IMR-90 (cell line): ENCODE results near the gene TTC9. TPM values are rescaled to one million over a fixed set of nuclear protein-coding genes. Genes with fewer than 3 reads are reported as not detected.

Experiments used
- ATAC-seq: fragments of 200-7000 bp; cut with Tn5 transposase; 2 replicates; pipeline ENCODE4 v1.9.1; 2020; ENCODE audit warnings: low read depth, mild to moderate bottlenecking, moderate library complexity
- BruUV-seq: library from RNA; stranded (reverse); fragments of 400-500 nt; replicated peaks from 2 replicates; lab custom pipeline; 2021; lab: Mats Ljungman, UMichigan
- CTCF ChIA-PET: fragments of 300-600 bp; formaldehyde crosslinking; extraction: SDS; loops from one replicate; lab custom pipeline; 2021; ENCODE audit warnings: antibody characterized with exemption; lab: Yijun Ruan, JAX
- POLR2A ChIA-PET: fragments of 300-600 bp; sonication (Branson Sonifier 250); formaldehyde crosslinking; loops from one replicate; lab custom pipeline; 2022; ENCODE audit warnings: antibody characterized with exemption; ENCODE audit not compliant: unreplicated experiment; lab: Charles Lee
- DNase-seq: peaks from one replicate; pipeline ENCODE4 v3.0.0; 2013
- H2AFZ ChIP-seq: replicated peaks from 2 replicates; pipeline ENCODE3; 2013; ENCODE audit warnings: low read length, mild to moderate bottlenecking; ENCODE audit not compliant: poor library complexity
- H2AK5ac ChIP-seq: 2 replicates; pipeline ENCODE4 v1.6.1; 2013; ENCODE audit warnings: low read depth, low read length, inconsistent platforms
- H2AK9ac ChIP-seq: replicated peaks from 2 replicates; pipeline ENCODE3; 2013; ENCODE audit warnings: mild to moderate bottlenecking, low read depth, low read length, moderate library complexity; ENCODE audit not compliant: poor library complexity
- H2BK120ac ChIP-seq: 2 replicates; pipeline ENCODE4 v1.6.1; 2013; ENCODE audit warnings: low read depth, low read length, inconsistent platforms
- H2BK15ac ChIP-seq: 3 replicates; pipeline ENCODE4 v1.6.1; 2013; ENCODE audit warnings: low read depth, low read length, inconsistent platforms
- H2BK20ac ChIP-seq: 2 replicates; pipeline ENCODE4 v1.6.1; 2013; ENCODE audit warnings: low read depth, mild to moderate bottlenecking, inconsistent platforms, low read length, moderate library complexity
- H2BK5ac ChIP-seq: 2 replicates; pipeline ENCODE4 v1.6.1; 2013; ENCODE audit warnings: mild to moderate bottlenecking, low read depth, low read length, inconsistent platforms; ENCODE audit not compliant: poor library complexity, severe bottlenecking
- H3K14ac ChIP-seq: replicated peaks from 2 replicates; pipeline ENCODE4 v1.6.1; 2013; ENCODE audit warnings: low read depth, low read length, inconsistent platforms
- H3K18ac ChIP-seq: 2 replicates; pipeline ENCODE4 v1.6.1; 2013; ENCODE audit warnings: low read depth, low read length, control low read depth
- H3K23ac ChIP-seq: 2 replicates; pipeline ENCODE4 v1.6.1; 2013; ENCODE audit warnings: low read depth, low read length, inconsistent platforms
- H3K27ac ChIP-seq: 2 replicates; pipeline ENCODE4 v1.5.1; 2013; ENCODE audit warnings: mild to moderate bottlenecking, control low read depth, low read length; ENCODE audit not compliant: insufficient read depth
- H3K27me3 ChIP-seq: 2 replicates; pipeline ENCODE4 v1.6.1; 2013; ENCODE audit warnings: low read length; ENCODE audit not compliant: control insufficient read depth, insufficient read depth
- H3K36me3 ChIP-seq: 2 replicates; pipeline ENCODE4 v1.6.1; 2013; ENCODE audit warnings: low read length, mixed read lengths; ENCODE audit not compliant: control insufficient read depth, insufficient read depth
- H3K4ac ChIP-seq: 2 replicates; pipeline ENCODE4 v1.6.1; 2013; ENCODE audit warnings: low read depth, low read length, inconsistent platforms
- H3K4me1 ChIP-seq: 2 replicates; pipeline ENCODE4 v1.6.1; 2013; ENCODE audit warnings: low read length, mixed read lengths; ENCODE audit not compliant: control insufficient read depth, insufficient read depth
- H3K4me2 ChIP-seq: 2 replicates; pipeline ENCODE4 v1.6.1; 2013; ENCODE audit warnings: low read depth, mild to moderate bottlenecking, control low read depth, low read length, moderate library complexity
- H3K4me3 ChIP-seq: 2 replicates; pipeline ENCODE4 v1.5.1; 2013; ENCODE audit warnings: low read depth, mild to moderate bottlenecking, control low read depth, low read length, moderate library complexity; ENCODE audit not compliant: insufficient read depth
- H3K56ac ChIP-seq: 2 replicates; pipeline ENCODE4 v1.6.1; 2013; ENCODE audit warnings: low read length, inconsistent platforms; ENCODE audit not compliant: insufficient read depth; ENCODE audit errors: extremely low read depth
- H3K79me1 ChIP-seq, 2 experiments: 2 replicates each; pipeline ENCODE4 v1.6.1; 2013; ENCODE audit warnings: low read length in 2 of 2, inconsistent platforms in 1 of 2, low read depth in 1 of 2
- H3K9ac ChIP-seq: 2 replicates; pipeline ENCODE4 v1.6.1; 2013; ENCODE audit warnings: low read depth, low read length, control low read depth
- H3K9me1 ChIP-seq: 2 replicates; pipeline ENCODE4 v1.6.1; 2013; ENCODE audit warnings: low read length, inconsistent platforms; ENCODE audit not compliant: insufficient read depth
- H3K9me3 ChIP-seq: 2 replicates; pipeline ENCODE4 v1.6.1; 2013; ENCODE audit warnings: low read length; ENCODE audit not compliant: control insufficient read depth, insufficient read depth
- H4K20me1 ChIP-seq: 2 replicates; pipeline ENCODE4 v1.6.1; 2013; ENCODE audit warnings: low read length, inconsistent platforms; ENCODE audit not compliant: insufficient read depth
- H4K5ac ChIP-seq: 2 replicates; pipeline ENCODE4 v1.6.1; 2013; ENCODE audit warnings: mild to moderate bottlenecking, low read depth, low read length, control low read depth
- H4K8ac ChIP-seq, 2 experiments: 2 replicates each; pipeline ENCODE4 v1.6.1; 2013; ENCODE audit warnings: low read depth in 2 of 2, low read length in 2 of 2, control low read depth in 1 of 2, inconsistent platforms in 1 of 2
- H4K91ac ChIP-seq: 2 replicates; pipeline ENCODE4 v1.6.1; 2013; ENCODE audit warnings: low read depth, low read length, inconsistent platforms; ENCODE audit not compliant: insufficient read depth
- CHD1 ChIP-seq: IDR thresholded peaks from 2 replicates; pipeline ENCODE4 v1.6.1; 2012; ENCODE audit warnings: low read depth, low read length, improper control_type of control experiment
- MAZ ChIP-seq: IDR thresholded peaks from 2 replicates; pipeline ENCODE4 v1.6.1; 2012; ENCODE audit warnings: low read depth, mild to moderate bottlenecking, low read length, improper control_type of control experiment, moderate library complexity, borderline replicate concordance
- MXI1 ChIP-seq: IDR thresholded peaks from 2 replicates; pipeline ENCODE4 v1.6.1; 2012; ENCODE audit warnings: low read depth, mild to moderate bottlenecking, low read length, moderate library complexity, borderline replicate concordance
- NFE2L2 ChIP-seq: fragments of 150-350 bp; IDR thresholded peaks from 2 replicates; pipeline ENCODE4 v1.6.1; 2016; ENCODE audit warnings: low read depth, mild to moderate bottlenecking, low read length
- POLR2A ChIP-seq: IDR thresholded peaks from 2 replicates; pipeline ENCODE4 v1.6.1; 2012; ENCODE audit warnings: mild to moderate bottlenecking, low read depth, low read length
- WGBS, 2 experiments: methylation state at CpG; one replicate each; pipeline versions ENCODE4 v1.1.5 to v1.1.7; 2013; ENCODE audit warnings: missing lambda C conversion rate in 2 of 2; ENCODE audit not compliant: insufficient read length in 1 of 2; ENCODE audit errors: extremely low coverage in 2 of 2; 5-methylcytosine and 5-hydroxymethylcytosine counted together
- dilution Hi-C: fragments of 300-500 bp; cut with HindIII; formaldehyde crosslinking; loops from one replicate; pipeline ENCODE4 v1.14.3; 2018; ENCODE audit warnings: low sequenced_read_pairs; ENCODE audit not compliant: unreplicated experiment
- in situ Hi-C: fragments of 300-500 bp; cut with MboI; formaldehyde crosslinking; loops from 3 replicates; pipeline ENCODE4 v1.14.3; 2019; ENCODE audit warnings: low sequenced_read_pairs, inconsistent platforms, mixed read lengths
- intact Hi-C: fragments of 100-400 bp; cut with micrococcal nuclease; formaldehyde crosslinking; loops from 2 replicates; pipeline ENCODE4 v1.10.0; 2022
- polyA plus RNA-seq, 3 experiments: library from polyadenylated mRNA; depleted of rRNA; stranded (reverse); fragments of >200 nt; gene quantifications; 2 replicates each; pipeline ENCODE4 v1.2.3, GENCODE V29; 2012; ENCODE audit warnings: low replicate concordance in 1 of 3
- total RNA-seq: library from RNA; depleted of rRNA; stranded (reverse); fragments of >200 nt; gene quantifications from 2 replicates; pipeline ENCODE4 v1.2.3, GENCODE V29; 2012

The TTC9 gene
- total and polyA plus RNA-seq, 2 of the 4 experiments (the other 2 are of a cell fraction): 0.02 TPM; not detected in 1

DNA sequence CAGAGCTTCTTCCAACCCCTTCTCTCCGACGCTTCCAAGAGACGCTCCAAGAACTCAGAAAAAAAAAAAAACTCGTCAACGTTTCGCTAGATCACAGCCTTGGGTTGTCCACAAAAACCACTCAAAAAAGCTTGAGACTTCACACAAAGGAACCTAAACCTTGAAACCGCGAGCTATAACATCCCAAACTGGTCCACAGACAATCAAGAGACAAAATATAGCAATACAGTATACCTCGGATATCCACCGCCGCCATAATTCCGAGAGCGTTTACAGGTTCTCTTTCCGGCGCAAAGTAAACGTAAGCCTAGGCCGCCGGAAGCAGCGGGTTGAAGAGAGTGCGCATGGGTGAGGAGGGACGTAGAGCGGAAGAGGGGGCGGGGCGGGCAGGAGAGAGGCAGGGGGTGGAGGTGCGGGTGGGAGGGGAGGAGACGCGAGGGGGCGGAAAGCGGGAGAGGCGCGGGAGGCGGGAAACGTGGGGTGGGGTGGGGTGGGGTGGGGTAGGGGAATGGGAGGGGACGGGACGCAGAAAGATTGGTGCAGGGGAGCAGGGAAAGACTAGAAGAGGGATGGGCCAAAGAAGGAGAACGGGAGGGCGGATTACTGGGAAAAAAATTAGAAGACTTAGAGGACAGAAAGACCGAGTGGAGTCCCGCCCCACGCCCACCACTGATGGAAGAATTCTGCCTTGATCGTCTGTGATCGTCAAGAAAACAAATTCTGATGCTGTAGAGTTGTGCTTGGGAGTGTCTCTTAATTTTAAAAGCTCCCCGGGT is 41.1 kb upstream of the TTC9 start, which contains the start of gene MED6:
TSS of gene MED6 (minus strand) at position 274 of the 776 bp plus-strand sequence. CDS start at position 256, 18 bp downstream.
- Histone ChIP-seq H2BK15ac (no peak within 1 kb of the TSS), H2AFZ (peak within 1 kb of the TSS; percentile 91), H3K4me2 (peak within 1 kb of the TSS; percentile 88), H4K20me1 (no peaks in the 10 kb centered on the region), H4K91ac (peak within 1 kb of the TSS; percentile 86), H2BK120ac (peak within 1 kb of the TSS; percentile 65; the same call in 1 of the 2 replicates), H3K23ac (peak within 1 kb of the TSS; percentile 90), H3K36me3 (peaks cover 5% of the 10 kb centered on the region), H3K9ac (peak within 1 kb of the TSS; percentile 86), H4K5ac (peak within 1 kb of the TSS; percentile 99), H3K4me3 (peak within 1 kb of the TSS; percentile 90), H3K4ac (peak within 1 kb of the TSS; percentile 93), H2AK5ac (0 out of 2 replicates have a peak within 1 kb of the TSS, but pooled peaks have one; percentile 11), H3K27me3 (no peaks in the 10 kb centered on the region), H3K56ac (peak within 1 kb of the TSS; percentile 90), H3K27ac (peak within 1 kb of the TSS; percentile 62), H4K8ac (peak within 1 kb of the TSS; percentile 88 to 98), H2AK9ac (peak within 1 kb of the TSS; percentile 42), H2BK20ac (no peak within 1 kb of the TSS), H3K9me1 (peaks cover 7% of the 10 kb centered on the region; the same call in 1 of the 2 replicates), H3K4me1 (peaks cover 3% of the 10 kb centered on the region; the same call in 1 of the 2 replicates), H3K9me3 (no peaks in the 10 kb centered on the region), H3K79me1 (peaks cover 3 to 18% of the 10 kb centered on the region in 2 experiments), H3K18ac (peak within 1 kb of the TSS; percentile 49), H2BK5ac (peak within 1 kb of the TSS; percentile 80), H3K14ac (peak within 1 kb of the TSS; percentile 93)
- DNase-seq (peak; percentile 86), ATAC-seq (peak; percentile 96)
- BruUV-seq: no TSS peak
- WGBS, 2 experiments: 0% methylated on average over 1 of the region's 43 CpGs; no CpG with 5 or more reads in 1 of the 2 experiments
- dilution Hi-C loops (no loop called here), intact Hi-C loops (loop anchor here (2.0 kb wide), 1 partner anchor 242 kb away; the partner anchor contains the start of gene COX16), in situ Hi-C loops (loop anchor here (25.0 kb wide), 1 partner anchor 362 kb away; no protein-coding TSS in a partner anchor)
- TF ChIP-seq MAZ (peak; percentile 73; the same call in 1 of the 2 replicates), CHD1 (no peak), MXI1 (no peak), POLR2A (peak; percentile 75; the same call in 1 of the 2 replicates), NFE2L2 (no peak)
- CTCF ChIA-PET: no interaction called here
- POLR2A ChIA-PET: interaction anchor here (0.6 to 0.7 kb wide), 5 partner anchors 21 to 503 kb away, joined by 3 to 7 read pairs (median 4); no protein-coding TSS in a partner anchor
